Transverse colon (tissue), 4 donors: ENCODE data around the gene EHD4. TPM values are rescaled to one million over a fixed set of nuclear protein-coding genes. Genes with fewer than 3 reads are reported as not detected.
A peak's percentile ranks its signal among the peaks of the same experiment; 100 is the strongest.

ENCODE experiments used
- DNase-seq: peaks from one replicate; pipeline ENCODE4 v3.0.0-alpha.2; 2019
- H3K27ac ChIP-seq, 4 donors: fragments of 200-600 bp; sonication (generic); 2 replicates each; pipeline ENCODE4 v1.5.1; 2016 to 2018; ENCODE audit warnings: inconsistent platforms in 4 of 4
- H3K27me3 ChIP-seq: fragments of 200-600 bp; sonication (generic); 2 replicates; pipeline ENCODE4 v1.5.1; 2017; ENCODE audit warnings: inconsistent platforms
- H3K36me3 ChIP-seq, 4 donors: fragments of 200-600 bp; sonication (generic); 2 replicates each; pipeline ENCODE4 v1.5.1; 2017 to 2019; ENCODE audit warnings: inconsistent platforms in 4 of 4
- H3K4me1 ChIP-seq, 4 donors: fragments of 200-600 bp; sonication (generic); 2 replicates each; pipeline ENCODE4 v1.5.1; 2017 to 2020; ENCODE audit warnings: inconsistent platforms in 4 of 4
- H3K4me3 ChIP-seq, 4 donors: fragments of 200-600 bp; sonication (generic); 1 replicate in 1 of 4; 2 replicates in 3 of 4; pipeline versions ENCODE4 v1.5.1 to v1.6.1; 2017 to 2019; ENCODE audit warnings: inconsistent platforms in 4 of 4
- H3K9me3 ChIP-seq, 2 donors: fragments of 200-600 bp; sonication (generic); 2 replicates each; pipeline ENCODE4 v1.5.1; 2017 to 2019; ENCODE audit warnings: inconsistent platforms in 2 of 2
- EP300 ChIP-seq: sonication (generic); formaldehyde crosslinking; IDR thresholded peaks from one replicate; pipeline ENCODE4 v1.6.1; 2017; ENCODE audit warnings: antibody characterized with exemption, low read depth
- POLR2A ChIP-seq: fragments of 450-650 bp; IDR thresholded peaks from one replicate; pipeline ENCODE4 v1.6.1; 2016; ENCODE audit warnings: antibody characterized with exemption, mild to moderate bottlenecking, moderate library complexity
- POLR2AphosphoS5 ChIP-seq, 3 donors: sonication (generic); formaldehyde crosslinking; IDR thresholded peaks; one replicate each; pipeline ENCODE4 v1.6.1; 2016; ENCODE audit warnings: antibody characterized with exemption in 3 of 3
- WGBS, 2 donors: methylation state at CpG; one replicate each; pipeline ENCODE4 v1.1.5; 2018; ENCODE audit warnings: low coverage in 1 of 2; 5-methylcytosine and 5-hydroxymethylcytosine counted together
- in situ Hi-C, 4 donors: fragments of 200-750 bp; cut with MboI; loops; one replicate each; pipeline versions ENCODE4 v1.15.0 to v1.15.1; 2017; ENCODE audit warnings: low sequenced_read_pairs in 3 of 4, low pct_ligation_motif_present in 1 of 4, low pct_unique_long_range_greater_than_20kb in 1 of 4
- intact Hi-C: fragments of 100-400 bp; cut with DNase I; formaldehyde crosslinking; loops from one replicate; pipeline ENCODE4 v1.15.1; 2023; ENCODE audit warnings: low total_unique reads
- total RNA-seq, 4 donors: library from RNA; depleted of rRNA; stranded (reverse); fragments of >200 nt; gene quantifications; one replicate each; pipeline ENCODE4 v1.1.0, GENCODE V29; 2016
- TF ChIP-seq, protein P1 (sequence below), 5 experiments: fragments of 200-600 bp in 3 of 5; fragments of 450-650 bp in 2 of 5; sonication (generic) in 3 of 5; IDR thresholded peaks; 1 replicate in 2 of 5; 2 replicates in 3 of 5; pipeline ENCODE4 v1.5.1; 2016 to 2017; ENCODE audit warnings: antibody characterized with exemption in 5 of 5, inconsistent platforms in 3 of 5, mild to moderate bottlenecking in 2 of 5, moderate library complexity in 1 of 5

The EHD4 gene
- total RNA-seq, 4 donors from 2014 or later: 16.9 to 55.4 (median 35.5) TPM

DNA sequence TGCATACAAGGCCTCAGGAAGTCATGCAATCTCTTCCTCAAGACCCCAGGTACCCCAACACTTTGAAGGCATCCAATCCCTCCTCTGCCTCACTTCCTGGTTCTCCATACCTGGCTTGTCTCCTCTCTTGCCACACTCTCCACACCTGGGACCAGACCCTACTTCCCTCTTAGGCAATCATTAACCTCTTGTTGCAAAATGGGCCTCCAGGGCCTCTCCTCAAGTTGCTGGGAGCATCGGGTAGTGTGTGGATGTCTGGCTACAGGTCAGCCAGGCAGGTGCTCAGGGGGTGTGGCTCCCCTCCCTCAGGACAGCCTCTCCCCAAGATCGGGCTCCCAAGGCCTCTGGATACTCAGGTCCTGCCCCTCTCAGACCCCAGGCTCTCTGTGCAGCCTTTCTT is 39.9 kb upstream of the EHD4 start:
- peak; percentile 54 for DNase-seq
- Histone ChIP-seq H3K4me3 (no peak overlapping the region), H3K36me3 (no peaks in the 10 kb centered on the region), H3K27ac (peak overlapping the region in 3 of 4 donors; percentile 1 to 40 (median 12)), H3K4me1 (peaks cover 0 to 13% (median 10%) of the 10 kb centered on the region in 4 donors), H3K9me3 (no peaks in the 10 kb centered on the region), H3K27me3 (no peaks in the 10 kb centered on the region)
- no peak for TF ChIP-seq POLR2A
- TF ChIP-seq, protein P1, sequence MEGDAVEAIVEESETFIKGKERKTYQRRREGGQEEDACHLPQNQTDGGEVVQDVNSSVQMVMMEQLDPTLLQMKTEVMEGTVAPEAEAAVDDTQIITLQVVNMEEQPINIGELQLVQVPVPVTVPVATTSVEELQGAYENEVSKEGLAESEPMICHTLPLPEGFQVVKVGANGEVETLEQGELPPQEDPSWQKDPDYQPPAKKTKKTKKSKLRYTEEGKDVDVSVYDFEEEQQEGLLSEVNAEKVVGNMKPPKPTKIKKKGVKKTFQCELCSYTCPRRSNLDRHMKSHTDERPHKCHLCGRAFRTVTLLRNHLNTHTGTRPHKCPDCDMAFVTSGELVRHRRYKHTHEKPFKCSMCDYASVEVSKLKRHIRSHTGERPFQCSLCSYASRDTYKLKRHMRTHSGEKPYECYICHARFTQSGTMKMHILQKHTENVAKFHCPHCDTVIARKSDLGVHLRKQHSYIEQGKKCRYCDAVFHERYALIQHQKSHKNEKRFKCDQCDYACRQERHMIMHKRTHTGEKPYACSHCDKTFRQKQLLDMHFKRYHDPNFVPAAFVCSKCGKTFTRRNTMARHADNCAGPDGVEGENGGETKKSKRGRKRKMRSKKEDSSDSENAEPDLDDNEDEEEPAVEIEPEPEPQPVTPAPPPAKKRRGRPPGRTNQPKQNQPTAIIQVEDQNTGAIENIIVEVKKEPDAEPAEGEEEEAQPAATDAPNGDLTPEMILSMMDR (IDR thresholded peaks at IDR 0.05): no peak
- TF ChIP-seq POLR2AphosphoS5 (IDR thresholded peaks at IDR 0.05): no peak
- no peak for TF ChIP-seq EP300
- 43% methylated on average over 2 of the region's 2 CpGs; no CpG with 5 or more reads in 1 of the 2 donors for WGBS, 2 donors
- intact Hi-C loops: no loop called here
- in situ Hi-C loops: no loop called here

DNA sequence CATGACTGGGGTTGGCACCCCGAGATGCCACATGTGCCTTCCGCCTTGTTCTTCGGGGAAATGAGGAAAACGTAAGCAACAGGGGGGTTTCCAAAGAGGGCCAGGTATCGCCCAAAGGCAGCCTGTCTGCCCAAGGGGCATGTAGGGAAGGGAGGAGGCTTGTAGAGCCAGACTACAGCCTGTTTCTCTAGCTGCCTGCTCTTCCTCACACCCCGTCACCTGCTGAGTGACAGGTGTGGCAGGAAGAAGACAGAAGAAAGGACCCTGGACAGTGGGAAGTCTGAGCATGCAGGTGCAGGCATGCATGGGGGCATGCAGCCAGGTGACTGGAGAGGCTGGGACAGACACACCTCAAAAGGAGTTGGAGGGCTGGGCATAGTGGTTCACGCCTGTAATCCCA is 38.7 kb upstream of the EHD4 start:
- intact Hi-C loops: no loop called here
- DNase-seq: no peak
- Histone ChIP-seq H3K9me3 (no peaks in the 10 kb centered on the region), H3K4me1 (peaks cover 0 to 13% (median 10%) of the 10 kb centered on the region in 4 donors), H3K36me3 (no peaks in the 10 kb centered on the region), H3K27ac (peak overlapping the region in 1 of 4 donors; percentile 37), H3K4me3 (no peak overlapping the region), H3K27me3 (no peaks in the 10 kb centered on the region)
- whole genome bisulfite sequencing, 2 donors: 60 to 68% methylated on average over 3 to 7 of the region's 7 CpGs
- no peak for TF ChIP-seq POLR2AphosphoS5 (IDR thresholded peaks at IDR 0.05)
- TF ChIP-seq POLR2A: no peak
- no peak for TF ChIP-seq EP300
- TF ChIP-seq, protein P1 (IDR thresholded peaks at IDR 0.05): no peak
- in situ Hi-C loops: no loop called here

DNA sequence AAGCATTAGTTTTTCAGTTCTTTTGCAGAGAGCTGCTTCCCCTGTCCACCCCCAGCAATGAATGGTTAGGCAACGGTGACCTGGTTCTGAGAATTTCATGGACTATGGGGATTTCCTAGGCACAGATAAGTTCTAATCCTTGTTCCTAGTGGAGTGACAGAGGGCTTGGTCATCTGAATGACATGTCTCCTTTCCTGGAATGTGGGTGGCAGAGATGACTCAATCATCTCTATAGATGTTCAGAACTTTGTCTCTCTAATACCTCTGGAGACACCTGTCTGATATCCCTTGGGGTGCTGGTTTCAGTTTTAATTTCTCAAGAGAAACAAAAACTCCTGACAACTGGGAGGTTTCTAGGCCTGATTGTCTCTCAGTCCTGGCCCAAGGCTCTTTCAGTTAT is 38.1 kb upstream of the EHD4 start:
- Histone ChIP-seq H3K36me3 (no peaks in the 10 kb centered on the region), H3K4me1 (peaks cover 0 to 13% (median 10%) of the 10 kb centered on the region in 4 donors), H3K27ac (peak overlapping the region in 1 of 4 donors; percentile 37), H3K9me3 (no peaks in the 10 kb centered on the region), H3K27me3 (no peaks in the 10 kb centered on the region), H3K4me3 (no peak overlapping the region)
- in situ Hi-C loops (no loop called here), intact Hi-C loops (no loop called here)
- no peak for TF ChIP-seq POLR2A
- TF ChIP-seq, protein P1 (IDR thresholded peaks at IDR 0.05): no peak
- TF ChIP-seq EP300: no peak
- no peak for TF ChIP-seq POLR2AphosphoS5 (IDR thresholded peaks at IDR 0.05)
- DNase-seq: no peak
- WGBS, 2 donors: 4 to 80% methylated on average over 1 of the region's 1 CpG

DNA sequence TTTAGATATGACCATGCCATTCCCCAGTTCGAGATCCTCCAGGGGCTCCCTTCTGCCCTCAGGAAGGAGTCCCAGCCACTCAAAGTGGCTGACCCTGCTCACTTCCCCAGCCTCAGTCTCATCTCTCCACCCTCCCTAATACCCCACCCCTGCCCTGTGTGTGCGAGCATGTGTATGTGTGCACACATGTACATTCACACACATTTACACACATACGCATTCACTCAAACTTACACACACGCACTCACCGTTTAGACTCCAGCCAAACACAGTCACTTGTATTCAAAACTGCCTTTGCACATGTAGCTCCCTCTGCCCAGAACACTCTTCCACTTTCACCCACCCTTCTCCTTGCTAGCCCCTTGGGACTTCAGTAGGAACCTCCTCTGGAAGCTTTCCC is 37.1 kb upstream of the EHD4 start:
- no peaks in the 10 kb centered on the region for H3K9me3 ChIP-seq
- no peak for DNase-seq
- no peaks in the 10 kb centered on the region for H3K36me3 ChIP-seq
- peaks cover 0 to 13% (median 10%) of the 10 kb centered on the region in 4 donors for H3K4me1 ChIP-seq
- no peaks in the 10 kb centered on the region for H3K27me3 ChIP-seq
- intact Hi-C loops (no loop called here), in situ Hi-C loops (no loop called here)
- H3K4me3 ChIP-seq: no peak overlapping the region
- WGBS, 2 donors: 76 to 83% methylated on average over 1 to 5 of the region's 5 CpGs
- TF ChIP-seq EP300 (no peak), POLR2AphosphoS5 (IDR thresholded peaks at IDR 0.05) (no peak), POLR2A (no peak)
- TF ChIP-seq, protein P1 (IDR thresholded peaks at IDR 0.05): no peak
- no peak overlapping the region for H3K27ac ChIP-seq
